ENCODE results near the gene GSTM2.

The GSTM2 gene

GRCh38 chr1:109652402-109652801 is 15.5 kb upstream of the GSTM2 start:
- no peak for TF ChIP-seq CTCF (IDR thresholded peaks at IDR 0.05; ENCODE audit: control extremely low read depth, extremely low read depth, low read depth, missing control alignments)
- ChIA-PET POLR2A (no interaction called here), CTCF (interaction anchor here (0.8 to 5.9 kb wide), 9 partner anchors 12 to 332 kb away, joined by 3 to 98 read pairs (median 9); partner anchors contain the start of genes AHCYL1 and CYB561D1)
- no peak for DNase-seq (ENCODE audit: extremely low spot score)

- no peak for DNase-seq (ENCODE audit: extremely low spot score)
- ChIA-PET CTCF (interaction anchor here (1.0 to 5.9 kb wide), 5 partner anchors 13 to 331 kb away, joined by 3 to 98 read pairs (median 13); partner anchors contain the start of gene AHCYL1), POLR2A (no interaction called here)
- TF ChIP-seq CTCF (IDR thresholded peaks at IDR 0.05; ENCODE audit: control extremely low read depth, extremely low read depth, low read depth, missing control alignments) = no peak
These were observed 14.6 kb upstream of the GSTM2 start for GRCh38 chr1:109653306-109653705.

GRCh38 chr1:109654519-109654918 is 13.3 kb upstream of the GSTM2 start:
- POLR2A ChIA-PET = no interaction called here
- no peak for TF ChIP-seq CTCF (IDR thresholded peaks at IDR 0.05; ENCODE audit: control extremely low read depth, extremely low read depth, low read depth, missing control alignments)
- CTCF ChIA-PET = interaction anchor here (1.1 to 9.3 kb wide), 6 partner anchors 9 to 330 kb away, joined by 3 to 108 read pairs (median 6); partner anchors contain the start of gene AHCYL1
- no peak for DNase-seq (ENCODE audit: extremely low spot score)

- TF ChIP-seq CTCF (IDR thresholded peaks at IDR 0.05; ENCODE audit: control extremely low read depth, extremely low read depth, low read depth, missing control alignments) = no peak
- DNase-seq (ENCODE audit: extremely low spot score) = peak; percentile 91
- ChIA-PET POLR2A (interaction anchor here (0.5 to 1.0 kb wide), 3 partner anchors 84 to 378 kb away, joined by 3 to 4 read pairs (median 3); no protein-coding TSS in a partner anchor), CTCF (interaction anchor here (0.7 to 9.3 kb wide), 13 partner anchors 10 to 373 kb away, joined by 3 to 108 read pairs (median 4); partner anchors contain the start of genes AHCYL1 and CYB561D1)
These were observed 12.0 kb upstream of the GSTM2 start, which contains the start of gene GSTM4 for GRCh38 chr1:109655615-109656519. TSS of gene GSTM4 (plus strand) at chr1:109656099. CDS start at chr1:109656390, 291 bp downstream.

GRCh38 chr1:109657395-109657794 is 10.5 kb upstream of the GSTM2 start:
- CTCF ChIA-PET = interaction anchor here (1.2 to 9.3 kb wide), 4 partner anchors 9 to 18 kb away, joined by 3 to 108 read pairs (median 4); no protein-coding TSS in a partner anchor
- TF ChIP-seq CTCF (IDR thresholded peaks at IDR 0.05; ENCODE audit: control extremely low read depth, extremely low read depth, low read depth, missing control alignments) = no peak
- POLR2A ChIA-PET = no interaction called here
- DNase-seq (ENCODE audit: extremely low spot score) = no peak

- POLR2A ChIA-PET = interaction anchor here (0.7 kb wide), 1 partner anchor 109 kb away, joined by 3 read pairs; no protein-coding TSS in a partner anchor
- CTCF ChIA-PET = interaction anchor here (1.2 to 9.3 kb wide), 4 partner anchors 8 to 18 kb away, joined by 3 to 108 read pairs (median 6); no protein-coding TSS in a partner anchor
- no peak for TF ChIP-seq CTCF (IDR thresholded peaks at IDR 0.05; ENCODE audit: control extremely low read depth, extremely low read depth, low read depth, missing control alignments)
- no peak for DNase-seq (ENCODE audit: extremely low spot score)
These were observed 9.9 kb upstream of the GSTM2 start for GRCh38 chr1:109657970-109658369.

Data from GM10248 (cell line).